Measurements from ENCODE around the gene CALCA.

Gene CALCA

GRCh38 chr11:14942745-14943144 is 29.4 kb downstream of the CALCA start:
- no peak for DNase-seq

- DNase-seq: no peak
Measured at GRCh38 chr11:14938936-14939335, 33.2 kb downstream of the CALCA start.

DNA sequence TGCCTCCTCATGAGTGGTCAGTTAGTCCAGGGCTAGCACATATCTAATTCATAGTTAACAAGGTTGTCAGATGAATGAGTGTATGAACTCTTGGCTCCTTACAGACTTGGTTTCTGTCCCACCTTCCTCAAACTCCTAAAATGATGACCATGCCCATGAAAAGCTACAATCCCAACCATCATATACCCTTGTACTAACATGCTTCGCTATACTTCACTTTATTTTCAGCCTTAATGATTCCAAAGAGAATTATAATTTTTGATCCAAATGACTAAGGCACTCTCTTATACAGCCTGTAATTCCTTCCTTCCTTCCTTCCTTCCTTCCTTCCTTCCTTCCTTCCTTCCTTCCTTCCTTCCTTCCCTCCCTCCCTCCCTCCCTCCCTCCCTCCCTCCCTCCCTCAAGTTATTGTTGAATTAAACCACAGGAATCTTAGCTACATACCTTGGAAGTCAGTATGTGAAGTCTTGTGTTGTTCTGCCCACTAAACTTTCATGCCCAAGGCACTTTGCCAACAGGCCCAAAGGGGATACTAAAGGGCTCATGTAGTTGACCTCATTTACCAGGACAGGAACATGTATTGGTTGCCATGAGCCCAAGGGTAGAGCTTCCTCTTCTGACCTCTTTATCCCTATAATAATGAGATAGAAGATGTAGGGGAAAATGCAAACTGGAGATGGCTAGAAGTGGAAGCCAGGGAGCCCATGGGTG is 37.4 kb downstream of the CALCA start:
- no peak for DNase-seq

GRCh38 chr11:14932447-14932846 is 39.7 kb downstream of the CALCA start:
- no peak for DNase-seq

DNA sequence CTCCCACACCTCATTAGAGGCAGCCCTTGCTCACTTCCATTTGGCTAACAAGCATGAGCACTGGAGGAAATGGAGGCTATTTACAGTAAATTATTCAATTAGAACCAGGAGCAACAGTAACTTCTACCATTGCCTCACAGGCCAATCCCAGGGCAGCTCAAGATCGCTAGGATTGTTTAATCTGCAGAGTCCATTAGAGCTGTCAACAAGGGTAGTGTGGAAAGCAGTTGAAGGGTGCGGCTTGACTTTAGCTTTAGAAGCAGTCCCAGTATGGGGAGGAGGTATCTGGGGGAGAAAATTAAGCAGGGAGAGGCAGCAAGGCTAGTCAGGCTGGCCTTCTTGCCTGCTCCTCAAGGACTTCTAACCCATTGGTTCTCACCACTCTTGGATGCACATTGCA is 41.8 kb downstream of the CALCA start:
- no peak for DNase-seq

DNA sequence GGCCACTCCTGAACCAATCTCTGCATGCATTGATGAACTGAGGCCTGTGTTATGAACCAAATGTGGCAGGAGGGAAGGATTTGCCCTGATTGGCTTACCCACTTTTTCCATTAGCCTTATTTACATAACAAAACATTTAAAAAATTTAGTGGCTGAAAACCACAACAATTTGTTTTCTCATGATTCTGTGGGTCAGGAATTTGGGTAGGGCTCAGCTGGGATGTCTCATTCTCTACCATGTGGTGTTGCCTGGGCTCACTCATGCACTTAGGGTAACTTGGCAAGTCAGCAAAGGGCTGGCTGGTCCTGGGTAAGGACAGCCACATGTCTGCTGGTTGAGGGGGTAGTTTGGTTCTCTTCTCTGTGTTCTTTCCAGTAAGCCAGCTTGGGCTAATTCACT is 45.0 kb downstream of the CALCA start:
- DNase-seq: no peak

- no peak for DNase-seq
Measured at GRCh38 chr11:14924318-14924717, 47.8 kb downstream of the CALCA start.

All from suppressor macrophage treated with lipopolysaccharide for 4 hours (primary cell).